UCSD-AML1 (cell line): Measurements from ENCODE around the gene FAM131C.
"Not testable (repeated sequence)": the region's sequence is repeated elsewhere in the genome, so short reads cannot be mapped to it uniquely, and the experiment has no call there.

Source experiments
- DNase-seq: peaks from one replicate; lab custom pipeline; 2025; ENCODE audit not compliant: unreplicated experiment; lab: John Stamatoyannopoulos, UW

The FAM131C gene

GRCh38 chr1:16073490-16074119 lies at the start of gene FAM131C:
Gene FAM131C, minus strand, starts transcription at chr1:16073651. Its CDS starts 209 bp downstream, at chr1:16073442.
- peak; percentile 26 for DNase-seq

- peak; percentile 44 for DNase-seq
Measured at GRCh38 chr1:16122916-16123315, 49.5 kb upstream of the FAM131C start.

DNA sequence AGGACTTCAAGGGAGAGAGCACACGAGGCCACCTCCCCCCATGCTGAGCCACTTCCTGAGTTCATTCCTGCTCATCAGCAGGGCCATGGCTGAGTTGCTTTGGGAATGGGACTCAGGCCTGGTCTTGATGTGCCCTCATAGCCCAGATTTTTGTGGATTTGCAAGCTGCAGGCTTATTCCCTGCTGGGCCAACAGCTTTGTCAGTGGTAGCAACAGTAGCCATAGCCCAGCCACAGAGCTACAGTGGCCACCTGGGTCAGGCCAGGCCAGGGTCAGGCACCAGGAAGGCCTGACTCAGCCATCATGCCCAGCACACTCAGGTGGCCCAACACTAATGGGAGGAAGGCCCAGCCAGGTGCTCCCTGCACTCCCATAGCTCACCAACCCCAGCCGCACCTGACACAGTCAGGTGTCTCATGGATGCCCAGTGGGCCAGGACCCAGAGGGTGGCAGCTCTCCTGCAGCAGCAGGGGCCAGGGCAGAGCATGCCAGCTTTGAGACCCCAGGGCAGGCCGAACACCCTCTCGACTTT lies 49.0 kb upstream of the FAM131C start:
- no peak for DNase-seq

GRCh38 chr1:16120940-16121410 lies 47.5 kb upstream of the FAM131C start:
- no peak for DNase-seq

GRCh38 chr1:16120407-16120806 lies 47.0 kb upstream of the FAM131C start:
- DNase-seq, result no peak

DNA sequence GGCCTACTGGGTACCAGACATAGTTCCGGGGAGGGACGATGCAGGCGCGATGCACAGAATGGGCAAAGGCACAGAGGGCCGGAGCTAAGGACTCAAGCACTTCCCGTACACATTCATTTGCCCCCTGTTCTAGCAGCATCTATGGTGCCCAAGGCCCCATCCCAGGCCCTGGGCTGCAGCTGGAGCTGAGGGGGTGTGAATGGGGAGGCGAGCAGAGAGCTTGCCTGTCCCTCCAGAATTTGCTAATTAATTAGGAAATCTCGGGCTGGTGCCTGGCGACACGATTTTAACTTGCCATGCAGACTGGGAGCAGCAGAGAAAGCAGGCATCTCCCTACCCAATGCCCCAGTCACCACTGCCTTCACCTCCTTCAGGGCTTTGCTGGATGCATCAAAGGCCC lies 46.5 kb upstream of the FAM131C start:
- no peak for DNase-seq

DNA sequence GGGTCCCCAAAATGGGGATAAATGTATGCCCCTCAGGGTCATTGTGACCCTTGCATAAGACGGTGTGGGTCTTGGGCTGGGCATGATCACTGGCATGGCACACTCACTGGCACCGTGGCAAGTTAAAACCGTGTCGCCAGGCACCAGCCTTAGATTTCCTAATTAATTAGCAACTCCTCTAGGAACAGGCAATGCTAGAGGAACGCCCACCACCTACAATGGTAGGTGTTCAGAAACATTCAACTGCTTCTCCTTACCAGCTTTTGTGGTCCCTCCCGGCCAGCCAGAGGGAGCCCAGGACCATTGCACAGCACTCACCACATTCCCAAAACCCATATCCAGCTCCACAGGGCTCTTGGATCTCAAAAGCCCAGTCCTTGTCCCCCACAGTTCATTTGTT lies 46.1 kb upstream of the FAM131C start:
- DNase-seq, result no peak

GRCh38 chr1:16118706-16119105 lies 45.3 kb upstream of the FAM131C start:
- DNase-seq, result no peak

DNA sequence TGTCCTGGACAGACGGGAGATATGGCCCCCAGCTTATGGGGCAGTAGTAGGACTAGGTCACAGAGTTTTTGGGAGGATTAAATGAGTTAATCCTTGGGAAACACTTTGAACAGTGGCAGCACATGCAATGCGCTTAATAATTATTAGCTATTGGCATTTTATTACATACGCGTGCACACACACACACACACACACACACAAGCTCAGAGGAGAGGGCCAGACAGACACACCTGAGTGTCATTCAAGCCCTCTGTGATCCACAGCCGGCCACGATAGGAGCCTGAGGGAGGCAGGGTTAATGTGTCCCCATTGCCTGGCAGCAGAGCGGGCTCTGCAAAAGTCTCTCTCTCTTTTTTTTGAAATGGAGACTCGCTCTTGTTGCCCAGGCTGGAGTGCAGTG lies 44.5 kb upstream of the FAM131C start:
- DNase-seq, result no peak

GRCh38 chr1:16117369-16117768 lies 43.9 kb upstream of the FAM131C start:
- DNase-seq, result no peak

- DNase-seq, result no peak
Measured at GRCh38 chr1:16116625-16117024, 43.2 kb upstream of the FAM131C start.

GRCh38 chr1:16116002-16116401 lies 42.6 kb upstream of the FAM131C start:
- no peak for DNase-seq

DNA sequence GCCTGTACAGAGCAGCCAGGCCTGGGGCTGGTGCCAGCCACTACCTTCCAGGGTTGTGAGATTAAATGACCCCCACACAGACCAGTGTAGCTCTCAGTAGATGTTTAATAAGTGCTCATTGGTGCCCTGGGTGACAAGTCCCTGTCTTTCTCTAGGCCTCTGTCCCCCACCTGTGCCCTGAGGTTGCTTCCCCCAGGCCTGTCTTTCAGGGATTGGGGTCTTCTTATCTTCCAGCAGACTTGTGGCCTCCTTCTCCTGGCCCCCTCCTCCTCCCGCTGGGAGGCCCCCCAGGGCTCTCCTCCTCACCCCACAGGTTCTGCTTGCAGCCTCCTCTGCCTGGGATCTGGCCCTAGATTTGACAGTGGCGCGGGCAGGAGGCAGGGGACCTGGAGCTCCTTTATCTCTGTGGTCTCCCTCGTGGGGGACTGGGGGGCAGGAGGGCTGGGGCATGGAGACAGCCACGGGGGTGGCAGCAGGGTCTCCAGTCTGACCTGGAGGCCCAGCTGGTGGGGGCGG lies 42.1 kb upstream of the FAM131C start:
- DNase-seq, result no peak

DNA sequence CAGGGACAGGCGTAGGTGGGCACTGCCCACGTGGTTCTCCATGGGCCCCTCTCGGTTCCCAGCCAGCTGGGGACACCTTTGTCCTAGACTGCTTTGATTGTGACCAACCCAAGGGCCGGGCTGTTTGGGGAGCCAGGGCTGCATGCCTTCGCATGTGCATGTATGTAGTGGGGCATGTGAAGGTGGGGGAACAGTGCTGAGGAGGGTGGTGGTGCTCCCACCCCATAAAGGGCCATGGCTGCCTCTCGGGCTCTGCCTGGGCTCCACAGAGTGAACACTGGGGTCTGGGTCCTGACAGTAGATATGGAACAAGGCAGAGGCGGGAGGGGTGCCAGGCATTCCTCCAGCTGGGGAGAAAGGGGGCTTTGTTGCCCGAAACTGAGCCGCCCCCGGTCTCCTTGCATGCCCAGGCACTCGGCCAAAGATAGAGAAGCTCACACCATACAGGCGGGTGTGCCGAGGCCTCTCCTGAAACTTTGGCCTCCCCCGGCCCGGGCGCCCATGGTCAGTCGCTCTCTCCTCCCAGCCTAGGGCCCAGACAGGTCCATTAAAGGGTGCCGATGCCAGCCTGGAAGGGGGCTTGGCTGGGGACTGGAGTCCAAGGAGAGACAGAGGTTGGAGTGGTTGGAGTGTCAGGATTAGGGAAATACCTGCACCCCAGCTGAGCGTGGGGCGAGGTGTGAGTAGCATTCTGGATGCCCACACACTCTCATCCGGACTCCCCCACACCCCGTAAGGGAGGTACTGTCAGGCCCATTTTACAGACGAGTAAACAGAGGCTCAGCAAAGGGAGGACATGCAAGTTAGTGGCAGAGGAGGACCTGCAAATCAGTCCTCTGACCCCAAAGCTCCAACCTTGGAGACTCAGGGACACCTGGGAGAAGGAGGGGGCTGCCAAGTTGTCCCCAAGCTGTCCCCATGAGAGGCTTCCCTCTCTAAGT lies 41.3 kb upstream of the FAM131C start:
- no peak for DNase-seq

- DNase-seq, result no peak
Measured at GRCh38 chr1:16112596-16113555, 39.4 kb upstream of the FAM131C start.

- no peak for DNase-seq
Measured at GRCh38 chr1:16111771-16112595, 38.5 kb upstream of the FAM131C start.

GRCh38 chr1:16110884-16111283 lies 37.4 kb upstream of the FAM131C start:
- DNase-seq, result no peak

DNA sequence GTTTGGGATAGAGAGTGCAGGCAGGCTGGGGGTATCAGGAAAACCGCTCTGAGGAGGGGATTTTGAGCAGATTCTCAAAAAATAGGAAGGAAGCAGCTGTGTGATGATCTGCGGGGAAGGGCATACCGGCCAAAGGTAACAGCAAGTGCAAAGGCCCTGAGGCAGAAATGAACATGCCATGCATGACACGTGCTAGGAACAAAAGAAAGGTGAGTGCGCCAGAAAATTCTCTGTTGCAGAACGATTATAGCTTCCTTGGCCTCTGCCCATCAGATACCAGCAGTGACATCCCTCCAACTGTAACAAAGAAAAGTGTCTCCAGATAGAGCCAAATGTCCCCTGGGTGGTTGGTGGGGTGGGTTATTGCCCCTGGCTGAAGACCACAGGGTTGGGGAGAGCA lies 37.0 kb upstream of the FAM131C start:
- DNase-seq, result no peak

DNA sequence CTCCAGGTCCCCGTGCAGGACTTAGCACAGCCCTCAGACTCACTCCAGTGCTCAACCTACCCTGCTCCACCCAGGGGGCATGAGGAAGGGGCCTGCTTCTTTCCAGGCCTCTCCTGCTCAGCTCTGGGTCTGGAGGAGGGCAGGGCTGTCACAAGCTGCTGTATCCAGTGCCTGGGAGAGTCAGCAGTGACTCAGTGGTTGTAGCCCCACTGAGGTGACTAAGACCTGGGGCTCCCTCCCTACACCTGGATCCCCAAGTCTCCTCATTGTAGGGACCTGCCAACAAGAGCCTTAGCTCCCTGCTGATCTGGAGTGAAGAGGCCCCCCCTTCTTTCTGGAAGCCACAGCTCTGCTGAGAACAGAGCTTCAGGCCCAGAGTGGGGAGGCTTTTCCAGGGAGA lies 36.1 kb upstream of the FAM131C start:
- no peak for DNase-seq

DNA sequence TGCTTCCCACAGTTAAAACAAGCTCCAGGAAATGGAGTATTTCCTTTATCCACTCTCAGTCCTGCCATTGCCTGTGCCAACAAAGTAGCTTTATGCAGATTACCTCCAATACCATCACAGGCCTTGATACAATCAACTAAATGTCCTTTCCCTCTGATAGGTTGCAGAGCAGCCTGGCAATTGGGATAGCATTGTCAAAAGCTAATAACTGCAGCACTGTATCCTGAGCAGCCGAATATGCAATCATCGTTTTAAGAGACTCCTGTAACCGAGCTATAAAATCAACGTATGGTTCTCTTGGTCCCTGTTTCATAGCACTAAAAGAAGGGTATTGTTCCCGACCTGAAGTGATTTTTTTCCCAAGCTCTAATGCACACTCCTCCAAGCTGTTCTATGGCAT lies 33.6 kb upstream of the FAM131C start:
- DNase-seq, result not testable (repeated sequence)
